NCI-H146 treated with DMSO at 0.1 percent for 48 hours (cell line): ENCODE data around the gene PLCXD3.
"Not testable (repeated sequence)": the region's sequence is repeated elsewhere in the genome, so short reads cannot be mapped to it uniquely, and the experiment has no call there.

Experiments
- DNase-seq: peaks from one replicate; lab custom pipeline; 2025; ENCODE audit not compliant: unreplicated experiment; lab: John Stamatoyannopoulos, UW

Gene PLCXD3

DNA sequence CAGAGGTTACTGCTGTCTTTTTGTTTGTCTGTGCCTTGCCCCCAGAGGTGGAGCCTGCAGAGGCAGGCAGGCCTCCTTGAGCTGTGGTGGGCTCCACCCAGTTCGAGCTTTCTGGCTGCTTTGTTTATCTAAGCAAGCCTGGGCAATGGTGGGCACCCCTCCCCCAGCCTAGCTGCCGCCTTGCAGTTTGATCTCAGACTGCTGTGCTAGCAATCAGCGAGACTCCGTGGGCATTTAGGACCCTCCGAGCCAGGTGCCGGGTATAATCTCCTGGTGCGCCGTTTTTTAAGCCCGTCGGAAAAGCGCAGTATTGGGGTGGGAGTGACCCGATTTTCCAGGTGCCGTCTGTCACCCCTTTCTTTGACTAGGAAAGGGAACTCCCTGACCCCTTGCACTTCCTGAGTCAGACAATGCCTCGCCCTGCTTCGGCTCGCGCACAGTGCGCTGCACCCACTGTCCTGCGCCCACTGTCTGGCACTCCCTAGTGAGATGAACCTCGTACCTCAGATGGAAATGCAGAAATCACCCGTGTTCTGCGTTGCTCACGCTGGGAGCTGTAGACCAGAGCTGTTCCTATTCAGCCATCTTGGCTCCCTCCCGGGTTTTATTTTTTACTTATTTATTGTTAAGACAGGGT, 16.8 kb downstream of the PLCXD3 start:
- not testable (repeated sequence) for DNase-seq

DNA sequence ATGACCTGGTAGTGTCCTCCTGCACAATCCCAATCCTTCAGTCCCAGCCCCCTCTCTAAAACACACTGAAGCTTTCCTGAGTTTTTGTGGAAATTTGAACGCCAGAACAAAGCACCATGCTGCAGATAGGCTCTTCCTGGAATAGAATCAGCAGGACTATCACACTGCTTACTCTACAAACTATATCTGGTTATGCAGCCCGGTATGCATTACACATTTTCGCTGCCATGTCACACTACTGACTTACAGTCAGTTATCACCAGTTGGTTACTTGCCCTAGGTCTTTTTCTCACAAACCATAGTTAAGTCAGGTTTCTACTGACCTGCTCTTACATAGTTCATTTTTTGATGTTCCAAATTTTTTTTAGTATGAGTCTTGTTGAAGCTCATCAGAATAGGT, 24.9 kb downstream of the PLCXD3 start:
- no peak for DNase-seq

DNA sequence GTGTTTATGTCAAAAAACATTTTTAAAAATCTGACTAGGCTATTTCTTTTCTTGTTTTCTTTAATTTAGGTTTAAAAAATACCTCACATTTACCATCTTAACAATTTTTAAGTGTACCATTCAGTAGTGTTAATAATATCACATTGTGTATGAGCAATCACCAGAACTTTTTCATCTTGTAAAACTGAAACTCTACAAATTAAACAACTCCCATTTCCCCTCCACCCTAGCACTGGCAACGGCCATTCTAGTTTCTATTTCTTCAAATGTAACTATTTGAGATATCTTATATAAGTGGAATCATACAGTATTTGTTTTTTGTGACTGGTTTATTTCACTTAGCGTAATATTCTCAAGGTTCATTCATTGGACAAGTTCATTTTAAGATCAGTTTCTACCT, 27.7 kb downstream of the PLCXD3 start:
- no peak for DNase-seq

DNA sequence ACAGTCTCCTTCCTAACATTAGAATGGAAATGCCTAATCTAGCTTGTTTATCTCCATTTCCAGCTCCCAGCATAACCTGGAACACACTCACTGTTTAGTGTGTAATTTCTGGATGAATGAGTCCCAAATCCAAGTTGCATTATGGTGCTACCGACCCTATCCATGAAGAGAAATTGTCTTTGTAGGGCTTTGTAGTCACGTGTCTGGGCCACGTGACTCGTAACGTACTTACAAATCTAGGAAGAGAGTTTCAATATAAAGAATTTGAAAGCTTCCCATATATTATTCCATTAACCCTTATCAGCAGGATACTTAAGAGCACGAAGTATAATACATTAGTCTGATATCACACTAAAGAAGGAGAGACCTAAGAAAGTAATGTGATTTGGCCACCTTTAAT, 28.2 kb downstream of the PLCXD3 start:
- DNase-seq: no peak

DNA sequence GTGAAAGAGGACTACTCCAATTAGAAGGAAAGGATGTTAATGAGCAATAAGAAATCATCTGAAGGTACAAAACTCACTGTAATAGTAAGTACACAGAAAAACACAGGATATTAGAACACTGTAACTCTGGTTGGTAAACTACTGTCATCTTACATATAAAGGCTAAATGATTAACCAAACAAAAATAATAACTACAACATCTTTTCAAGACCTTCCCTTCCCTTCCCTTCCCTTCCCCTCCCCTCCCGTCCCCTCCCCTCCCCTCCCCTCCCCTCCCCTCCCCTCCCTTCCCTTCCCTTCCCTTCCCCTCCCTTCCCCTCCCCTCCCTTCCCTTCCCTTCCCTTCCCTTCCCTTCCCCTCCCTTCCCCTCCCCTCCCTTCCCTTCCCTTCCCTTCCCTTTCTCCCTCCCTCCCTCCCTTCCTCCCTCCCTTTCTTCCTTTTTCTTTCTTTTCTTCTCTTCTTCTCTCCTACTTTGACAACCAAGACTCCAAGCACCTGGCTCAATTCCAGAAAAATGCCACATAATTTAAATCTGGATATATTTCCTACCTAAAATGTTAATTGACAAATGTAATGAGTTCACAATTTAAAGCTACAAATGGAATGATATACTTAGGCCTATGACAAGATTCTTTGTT, 38.7 kb downstream of the PLCXD3 start:
- not testable (repeated sequence) for DNase-seq

DNA sequence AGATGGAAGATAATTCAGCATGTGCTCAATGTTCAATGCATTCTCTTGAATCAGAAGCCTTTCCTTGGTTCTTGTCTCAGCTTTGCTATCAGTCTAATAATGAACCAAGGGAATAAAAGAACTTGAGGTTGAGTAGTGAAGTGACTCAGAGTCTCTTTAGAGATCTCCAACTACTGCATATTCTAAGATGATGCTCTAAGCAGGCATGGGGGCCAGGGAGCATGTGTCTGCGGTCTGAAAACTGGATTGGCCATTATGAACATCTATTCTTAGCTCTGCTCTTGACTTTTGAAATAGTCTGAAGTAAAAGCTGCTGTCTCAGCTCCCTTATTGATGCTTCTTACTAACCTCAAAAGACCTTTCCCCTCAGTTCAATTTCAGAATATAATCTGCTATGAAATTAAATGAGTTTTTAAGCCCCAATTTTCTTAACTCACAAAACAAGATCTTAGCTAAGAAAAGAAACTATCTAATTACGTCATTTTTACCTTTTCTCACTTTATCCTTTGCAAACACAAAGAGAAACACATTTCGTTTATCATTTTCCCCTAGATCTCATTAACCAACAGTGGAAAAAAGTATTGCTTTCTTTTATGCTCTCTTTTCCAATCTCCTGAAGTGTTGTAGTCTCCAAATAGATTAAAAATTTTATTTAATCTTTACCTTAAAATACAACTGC, 44.8 kb downstream of the PLCXD3 start:
- no peak for DNase-seq

DNA sequence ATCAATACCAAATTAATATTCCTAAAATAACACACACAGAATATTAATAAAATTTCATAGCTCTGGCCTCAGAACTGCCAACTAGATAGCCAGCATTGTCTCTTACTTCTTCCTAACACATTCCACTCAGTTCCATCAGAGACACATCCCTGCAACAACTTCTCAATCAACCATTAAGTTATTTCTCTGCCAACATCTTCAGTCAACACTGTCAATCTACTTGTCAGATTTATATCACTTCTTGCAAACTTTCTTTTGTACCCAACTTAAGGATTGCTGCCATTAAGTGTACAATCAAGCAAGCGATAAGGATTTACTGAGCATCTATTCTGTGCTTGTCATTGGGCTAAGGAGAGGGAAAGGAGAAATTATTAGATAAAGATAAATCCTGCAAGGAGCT, 50.8 kb downstream of the PLCXD3 start:
- DNase-seq: no peak

DNA sequence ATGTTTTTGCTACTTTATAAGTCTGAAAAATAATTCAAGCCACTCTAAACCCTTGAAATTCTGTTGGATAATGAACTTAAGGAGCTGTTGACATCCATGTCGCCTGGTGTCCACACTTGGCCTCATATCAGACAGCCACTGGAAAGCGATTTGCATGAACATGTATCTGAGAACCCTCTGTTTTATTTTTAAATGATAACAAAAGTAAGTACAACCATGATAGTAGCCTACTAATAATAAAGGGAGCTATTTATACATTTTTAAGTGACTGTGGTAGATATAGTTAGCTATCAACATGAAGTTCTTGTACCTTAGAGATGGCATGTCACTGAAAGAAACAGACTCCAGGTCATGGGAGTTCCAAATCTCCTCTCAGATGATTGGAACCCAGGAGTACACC, 53.3 kb downstream of the PLCXD3 start:
- DNase-seq: no peak

DNA sequence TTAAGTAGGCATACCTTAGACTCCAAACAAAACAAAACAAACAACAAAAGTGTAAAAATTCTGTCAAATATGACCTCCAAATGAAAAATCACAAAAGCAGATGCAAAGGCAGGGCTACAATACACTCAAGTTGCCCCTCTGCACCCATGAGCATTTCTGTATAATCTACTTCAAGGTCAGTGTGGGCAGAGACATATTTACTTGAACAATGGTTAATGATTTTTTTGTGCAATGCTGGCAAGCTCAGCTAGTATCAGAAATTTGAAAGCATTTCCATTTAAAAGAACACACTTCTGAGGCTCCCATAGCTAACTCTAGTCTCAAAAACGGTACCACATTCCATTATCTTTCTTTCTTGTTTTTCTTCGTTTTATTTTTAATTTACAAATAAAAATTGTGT, 57.9 kb downstream of the PLCXD3 start:
- no peak for DNase-seq

DNA sequence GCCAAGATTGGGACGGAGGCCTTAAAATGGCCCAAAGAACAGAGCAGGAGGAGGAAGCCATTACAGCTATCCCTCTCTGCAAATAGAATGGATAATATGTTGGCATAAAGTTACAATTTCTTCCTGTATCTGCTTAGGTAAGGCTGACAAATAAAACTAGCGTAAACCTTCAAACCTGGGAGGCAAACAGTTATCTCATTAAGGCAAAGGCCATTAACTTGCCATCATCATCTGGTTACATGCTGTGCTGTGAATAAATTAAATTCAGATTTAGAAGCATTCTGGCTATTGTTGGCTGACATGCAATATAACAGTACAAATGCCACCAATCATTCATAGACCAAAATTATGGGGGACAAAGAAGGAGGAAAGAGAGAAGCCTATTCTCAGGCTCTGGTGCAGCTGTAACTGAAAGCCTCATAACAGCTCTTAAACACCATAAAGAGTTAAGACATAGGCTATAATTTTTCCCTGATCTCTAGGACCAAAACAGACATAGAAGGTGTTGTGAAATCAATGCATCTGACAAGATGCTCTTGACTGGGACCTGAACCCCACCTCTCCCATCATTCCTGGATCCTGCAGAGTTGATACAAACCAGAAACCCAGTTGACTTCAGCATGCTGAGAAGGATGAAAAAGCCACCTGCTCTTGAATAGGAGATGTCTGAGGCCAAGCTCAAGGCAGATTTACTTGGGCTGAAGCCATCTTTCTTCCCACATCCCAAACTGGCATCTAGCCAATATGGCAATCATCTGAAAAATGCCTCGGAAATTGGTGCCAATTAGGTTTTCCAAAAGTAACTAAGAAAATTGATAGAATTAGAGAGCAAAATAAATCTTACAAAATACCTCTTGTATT, 62.5 kb downstream of the PLCXD3 start:
- DNase-seq: no peak

DNA sequence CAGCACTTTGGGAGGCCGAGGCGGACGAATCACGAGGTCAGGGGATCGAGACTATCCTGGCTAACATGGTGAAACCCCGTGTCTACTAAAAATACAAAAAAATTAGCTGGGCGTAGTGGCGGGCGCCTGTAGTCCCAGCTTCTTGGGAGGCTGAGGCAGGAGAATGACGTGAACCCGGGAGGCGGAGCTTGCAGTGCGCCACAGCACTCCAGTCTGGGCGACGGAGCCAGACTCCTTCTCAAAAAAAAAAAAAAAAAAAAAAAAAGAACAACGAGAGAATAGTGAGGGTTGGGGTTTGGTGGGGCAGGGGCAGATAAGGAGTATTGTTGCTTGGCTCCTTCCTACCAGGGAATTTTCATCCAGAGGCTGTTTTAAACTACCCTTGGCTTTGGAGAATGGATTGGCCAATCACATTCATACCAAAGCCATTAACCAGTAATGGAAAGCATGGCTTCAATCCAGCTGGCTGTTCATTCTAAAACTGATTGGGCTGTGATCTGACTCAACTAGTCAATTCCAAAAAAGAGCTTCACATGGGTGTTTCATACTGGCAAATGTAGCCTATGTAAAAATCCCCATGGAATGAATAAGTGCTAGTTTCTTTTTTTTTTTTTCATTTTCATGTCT, 64.4 kb downstream of the PLCXD3 start:
- DNase-seq: no peak

DNA sequence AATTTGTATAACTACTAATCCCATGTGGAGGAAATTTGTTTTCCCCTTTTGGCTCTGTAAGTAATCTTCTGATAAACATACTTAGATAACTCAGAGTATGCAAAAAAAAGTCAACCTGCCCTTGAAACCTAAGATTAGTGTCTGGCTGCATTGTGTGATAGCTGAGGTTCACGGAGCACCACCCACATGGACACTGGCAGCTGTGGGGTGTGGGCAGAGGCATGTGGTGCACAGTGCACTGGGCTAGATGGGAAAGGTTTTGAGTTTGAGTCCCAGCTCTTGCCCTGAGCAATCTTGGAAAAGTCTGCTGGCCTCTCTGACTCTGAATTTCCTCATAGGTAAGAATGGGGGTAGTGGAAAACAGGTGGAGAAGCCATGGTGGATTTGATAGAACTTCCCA, 75.1 kb downstream of the PLCXD3 start:
- DNase-seq: no peak

DNA sequence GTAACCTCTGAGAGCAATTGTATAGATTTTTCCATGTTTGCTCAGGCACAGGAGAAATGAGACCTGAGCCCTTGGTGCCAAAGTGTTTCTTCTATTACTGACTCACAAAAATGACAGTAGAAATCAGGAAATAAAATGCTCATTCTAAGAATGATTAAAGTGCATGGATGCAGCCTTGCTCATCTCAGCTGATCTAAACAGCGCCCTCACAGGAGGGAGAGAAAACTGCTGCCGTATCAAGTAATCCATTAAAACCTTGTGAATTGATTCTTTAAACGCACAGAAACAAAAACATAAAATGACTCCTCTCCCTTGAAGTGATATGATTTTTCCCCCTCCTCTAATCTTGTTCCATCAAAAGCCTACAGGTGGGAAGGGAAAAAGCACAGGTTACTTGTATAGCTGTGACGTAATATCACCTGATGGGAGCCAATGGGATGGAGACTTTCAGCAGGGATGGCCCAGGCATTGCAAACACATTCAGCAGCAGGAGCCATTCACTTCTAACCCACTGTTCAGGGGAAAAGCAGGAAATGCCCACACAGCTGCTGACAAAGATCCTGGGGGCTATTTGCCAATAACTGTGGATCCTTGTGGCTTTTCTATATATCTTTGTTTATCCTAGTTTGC, 76.7 kb downstream of the PLCXD3 start:
- no peak for DNase-seq

DNA sequence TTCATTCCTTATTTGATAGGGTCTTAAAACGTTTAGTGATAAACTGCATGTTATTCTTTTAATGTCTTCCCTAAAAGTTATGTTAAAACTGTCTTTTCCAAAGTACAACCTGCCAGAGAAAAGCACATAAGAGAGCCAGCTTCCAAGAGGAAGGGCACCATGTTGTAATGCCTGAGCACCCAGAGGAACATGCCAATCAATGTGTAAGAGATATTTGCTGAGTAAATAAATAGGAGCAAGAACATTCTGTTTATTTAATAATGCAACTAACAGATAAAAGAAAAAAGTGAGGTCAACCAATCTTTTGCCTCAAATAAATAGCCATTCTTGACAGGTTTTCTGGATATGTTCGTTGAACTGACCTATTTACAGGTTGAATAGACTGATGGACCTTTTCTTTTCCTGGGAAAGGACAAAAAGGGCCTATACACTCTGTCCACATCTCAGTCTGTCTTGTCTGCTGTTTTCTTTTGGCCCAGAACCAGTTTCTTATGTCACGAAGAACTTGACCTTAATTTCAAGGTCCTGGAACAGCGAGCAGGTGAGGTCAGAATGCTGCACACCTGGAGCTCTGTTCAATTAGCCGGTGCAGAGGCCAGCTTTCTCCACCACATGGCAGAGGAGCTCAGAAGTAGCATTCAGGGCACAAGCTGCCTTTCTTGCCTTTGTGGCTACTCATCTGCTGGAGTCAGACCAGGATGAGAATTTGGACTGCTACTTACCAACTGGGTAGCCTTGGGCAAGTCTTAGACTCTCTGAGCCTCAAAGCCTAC, 77.7 kb downstream of the PLCXD3 start:
- no peak for DNase-seq

DNA sequence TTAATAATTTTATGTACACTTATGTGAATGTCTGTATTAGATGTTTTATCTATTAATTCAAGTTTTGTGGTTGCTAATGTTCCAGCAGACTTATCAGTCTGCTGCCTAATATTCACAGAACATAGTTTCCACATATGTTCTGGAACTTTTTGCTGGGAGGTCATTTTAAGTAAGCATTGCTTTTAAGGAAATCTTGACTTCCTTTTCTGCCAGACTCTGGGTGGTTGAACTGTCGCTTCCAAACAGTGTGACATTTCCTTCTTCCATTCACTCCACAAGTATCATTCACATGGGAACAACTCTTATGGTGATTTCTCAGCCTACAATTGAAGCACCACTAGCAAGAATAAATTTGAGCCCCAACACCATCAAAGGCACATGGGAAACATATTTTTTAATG, 82.9 kb downstream of the PLCXD3 start:
- no peak for DNase-seq

DNA sequence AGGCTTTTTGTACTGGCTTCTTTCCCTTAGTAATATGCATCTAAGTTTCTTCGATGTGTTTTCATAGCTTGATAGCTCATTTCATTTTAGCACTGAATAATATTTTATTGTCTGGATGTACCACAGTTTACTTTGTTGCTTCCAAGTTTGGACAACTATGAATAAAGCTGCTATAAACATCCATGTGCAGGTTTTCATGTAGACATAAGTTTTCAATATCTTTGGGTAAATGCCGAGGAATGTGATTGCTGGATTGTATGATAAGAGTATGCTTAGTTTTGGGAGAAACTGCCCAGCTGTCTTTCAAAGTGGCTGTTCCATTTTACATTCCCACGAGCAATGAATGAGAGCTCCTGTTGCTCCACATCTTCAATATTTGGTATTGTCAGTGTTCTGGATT, 84.7 kb downstream of the PLCXD3 start:
- DNase-seq: no peak

DNA sequence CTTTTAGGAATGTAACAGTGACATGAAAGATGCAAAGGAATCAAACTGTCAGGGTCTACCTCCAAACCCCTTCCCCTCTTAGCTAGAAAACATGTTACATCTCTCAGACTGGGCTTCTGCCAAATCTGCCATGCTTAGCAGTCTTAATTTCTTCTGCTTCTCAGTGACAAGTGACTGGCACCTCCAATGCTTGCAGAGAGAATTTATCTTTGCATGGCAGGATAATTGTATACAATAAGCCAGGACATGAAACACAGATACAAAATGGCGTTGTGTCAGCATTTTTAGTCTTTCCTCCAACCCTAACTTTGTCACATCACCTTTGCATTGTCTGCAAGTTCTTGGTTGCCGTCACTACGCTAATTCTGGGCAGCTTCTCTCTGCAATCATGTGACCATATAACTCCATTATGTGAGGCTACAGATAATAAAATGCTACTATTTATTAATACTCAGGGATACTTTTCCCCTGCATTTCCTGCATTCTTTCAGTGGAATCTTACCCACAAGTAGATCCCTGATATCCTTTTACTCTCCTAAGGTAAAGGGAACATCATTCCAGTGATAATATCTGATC, 89.8 kb downstream of the PLCXD3 start:
- no peak for DNase-seq

DNA sequence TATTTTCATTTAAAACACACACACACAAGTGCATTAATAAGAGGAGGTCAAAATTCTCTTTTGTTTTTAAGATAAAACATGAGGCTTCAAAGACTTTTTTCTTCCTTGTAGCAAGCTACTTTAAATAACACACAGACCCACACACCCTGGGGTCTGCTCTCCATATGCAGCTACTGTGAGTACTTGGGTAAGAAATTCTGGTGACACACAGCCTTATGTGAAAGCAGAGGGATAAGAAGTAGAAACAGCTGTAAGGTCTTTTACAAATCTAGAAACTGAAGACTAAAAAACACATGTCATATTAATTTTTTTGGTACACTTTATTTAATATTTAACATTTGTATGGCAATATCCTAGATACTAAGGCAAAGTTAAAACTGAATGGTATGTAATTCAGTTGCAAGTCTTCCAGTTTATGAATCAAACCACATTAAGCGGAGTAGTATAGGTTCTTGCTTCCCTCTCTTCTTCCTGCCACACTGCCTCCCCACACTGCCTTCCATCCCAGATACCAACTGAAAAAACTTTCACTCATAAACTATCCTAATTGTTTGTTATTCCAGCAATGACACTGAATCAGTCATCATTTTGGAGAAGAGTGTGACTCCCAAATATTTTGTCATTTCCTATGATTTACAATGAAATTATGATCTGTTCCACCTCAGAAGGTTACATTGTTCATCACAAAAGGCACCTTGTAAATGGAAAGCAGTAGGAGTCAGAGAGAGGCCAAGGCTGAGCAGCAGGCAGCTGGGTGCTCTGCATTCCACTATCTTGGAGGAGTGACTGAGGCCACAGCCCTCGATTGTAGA, 92.0 kb downstream of the PLCXD3 start:
- no peak for DNase-seq

DNA sequence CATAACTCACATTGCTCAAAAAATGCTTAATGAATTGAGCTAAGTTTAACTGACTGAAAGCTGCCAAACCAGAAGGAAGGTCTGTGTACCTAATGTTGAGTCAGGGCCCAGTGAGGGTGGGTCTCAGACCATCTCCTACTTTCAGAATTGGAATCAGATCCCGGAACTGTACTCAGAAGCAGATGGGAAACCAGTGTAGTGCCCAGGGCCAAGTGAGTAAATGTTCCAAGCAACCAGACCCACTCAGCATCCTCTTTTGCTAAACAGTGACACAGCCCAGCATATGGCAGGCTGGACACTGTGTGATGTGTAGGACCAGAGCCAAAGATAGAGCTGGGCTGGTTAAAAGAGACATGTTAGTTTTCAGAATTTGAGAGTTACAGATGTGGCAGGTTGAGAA, 94.1 kb downstream of the PLCXD3 start:
- DNase-seq: no peak
